ENCODE measurements around the gene SMCO4.
A peak's percentile ranks its signal among the peaks of the same experiment; 100 is the strongest.
"Not testable (repeated sequence)": the region's sequence is repeated elsewhere in the genome, so short reads cannot be mapped to it uniquely, and the experiment has no call there.

SMCO4 gene

DNA sequence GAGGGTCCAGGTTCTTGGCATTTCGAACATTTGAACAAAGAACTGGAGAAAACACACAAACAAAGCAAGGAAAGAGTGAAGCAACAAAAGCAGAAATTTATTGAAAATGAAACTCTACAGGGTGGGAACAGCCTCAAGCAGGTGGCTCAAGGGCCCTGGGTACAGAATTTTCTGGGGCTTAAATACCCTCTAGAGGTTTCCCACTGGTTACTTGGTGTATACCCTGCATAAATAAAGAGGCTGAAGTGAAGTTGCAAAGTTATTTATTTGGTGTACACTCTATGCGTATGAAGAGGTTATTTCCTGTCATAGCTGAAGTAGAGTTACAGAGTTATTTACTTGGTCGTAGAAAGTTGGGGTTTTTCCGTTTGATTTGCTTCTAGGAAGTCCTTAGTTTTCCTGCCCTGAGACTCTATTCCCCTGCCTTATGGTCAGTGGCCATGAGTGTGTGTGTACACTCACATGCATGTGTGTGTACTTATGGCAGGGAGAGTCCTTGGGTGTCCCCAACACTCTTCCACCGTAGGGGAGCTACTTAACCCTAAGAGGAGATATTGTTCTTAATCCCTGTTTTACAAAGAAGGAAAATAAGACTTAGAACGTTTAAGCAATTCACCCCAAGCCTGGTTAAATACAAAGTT, 5.6 kb upstream of the SMCO4 start:
- no peaks in the 10 kb centered on the region for H3K36me3 Mint-ChIP-seq (ENCODE audit: insufficient read depth)
- no peak overlapping the region for H3K27ac Mint-ChIP-seq (ENCODE audit: low read depth)
- H3K9me3 Mint-ChIP-seq, result no peaks in the 10 kb centered on the region
- no peak overlapping the region for H3K4me3 Mint-ChIP-seq
- DNase-seq (ENCODE audit: low spot score in 2 of 2), result no peak
- H3K27me3 Mint-ChIP-seq, result peaks cover 59% of the 10 kb centered on the region
- no peak for ATAC-seq (replicated peaks; ENCODE audit: extremely low read depth, poor library complexity, severe bottlenecking)
- peaks cover under 1% of the 10 kb centered on the region for H3K4me1 Mint-ChIP-seq

DNA sequence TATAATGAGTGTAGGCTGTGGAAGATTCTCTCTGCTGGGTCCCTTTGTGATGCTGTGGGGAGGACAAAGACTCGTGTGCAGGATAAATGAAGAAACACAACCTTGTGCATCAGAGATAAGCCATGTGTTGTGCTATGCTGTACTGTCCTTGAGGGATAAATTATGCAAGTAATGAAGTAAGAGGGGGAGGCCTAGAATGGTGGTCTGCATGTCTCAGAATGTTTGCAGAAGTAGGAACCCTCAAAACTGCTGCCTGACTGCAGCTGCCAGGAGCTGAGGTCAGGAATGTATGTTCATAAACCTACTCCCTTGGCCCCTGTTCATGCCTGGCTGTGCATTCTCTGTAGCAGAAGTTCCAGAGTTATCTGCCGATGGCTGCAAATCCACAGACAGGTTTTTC, 4.6 kb upstream of the SMCO4 start:
- Mint-ChIP-seq H3K27ac (ENCODE audit: low read depth) (no peak overlapping the region), H3K4me3 (no peak overlapping the region), H3K4me1 (peaks cover 7% of the 10 kb centered on the region), H3K36me3 (ENCODE audit: insufficient read depth) (peaks cover 3% of the 10 kb centered on the region), H3K27me3 (peaks cover 54% of the 10 kb centered on the region), H3K9me3 (no peaks in the 10 kb centered on the region)
- DNase-seq (ENCODE audit: low spot score in 2 of 2), result no peak
- ATAC-seq (replicated peaks; ENCODE audit: extremely low read depth, poor library complexity, severe bottlenecking), result no peak

DNA sequence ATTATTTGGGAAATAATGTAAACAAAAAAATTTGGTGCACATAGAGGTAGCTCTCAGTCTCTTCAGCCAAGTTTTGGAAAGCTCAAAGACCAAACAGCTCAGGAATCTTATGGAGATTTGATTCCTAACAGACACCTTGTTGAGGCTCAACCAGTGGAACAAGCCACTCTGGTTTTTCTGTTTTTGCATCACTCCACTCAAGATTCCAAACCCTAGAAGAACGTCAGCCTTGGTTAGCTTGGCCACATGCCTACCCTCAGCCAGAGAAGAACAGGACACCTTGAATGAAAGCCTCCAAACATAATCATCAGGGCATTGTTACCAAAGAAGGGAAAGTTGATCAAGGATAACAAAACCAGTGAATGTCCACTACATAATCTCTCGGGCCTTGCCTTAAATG, 3.8 kb upstream of the SMCO4 start:
- Mint-ChIP-seq H3K4me1 (peaks cover 11% of the 10 kb centered on the region), H3K9me3 (no peaks in the 10 kb centered on the region), H3K27me3 (peaks cover 56% of the 10 kb centered on the region), H3K4me3 (no peak overlapping the region), H3K27ac (ENCODE audit: low read depth) (no peak overlapping the region), H3K36me3 (ENCODE audit: insufficient read depth) (peaks cover 5% of the 10 kb centered on the region)
- no peak for ATAC-seq (replicated peaks; ENCODE audit: extremely low read depth, poor library complexity, severe bottlenecking)
- no peak for DNase-seq (ENCODE audit: low spot score in 2 of 2)

DNA sequence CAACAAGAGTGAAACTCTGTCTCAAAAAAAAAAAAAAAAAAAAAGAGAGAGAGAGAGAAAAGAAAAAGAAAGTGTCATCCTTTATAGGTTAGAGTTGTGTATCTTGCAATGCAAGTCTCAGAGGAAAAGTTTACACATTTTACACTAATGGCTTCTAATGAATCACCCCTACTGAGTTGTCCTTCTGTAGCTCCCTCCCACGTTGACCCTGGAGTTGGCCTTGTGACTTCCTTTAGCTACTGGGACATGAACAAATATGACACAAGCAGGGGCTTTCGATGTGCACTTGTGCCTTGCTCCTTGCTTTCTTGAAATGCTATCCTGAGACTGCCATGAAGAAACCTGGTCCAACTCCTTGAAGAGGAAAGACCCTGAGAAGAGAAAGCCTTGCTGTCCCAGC, 2.4 kb upstream of the SMCO4 start:
- peaks cover 56% of the 10 kb centered on the region for H3K27me3 Mint-ChIP-seq
- no peaks in the 10 kb centered on the region for H3K9me3 Mint-ChIP-seq
- peaks cover 14% of the 10 kb centered on the region for H3K4me1 Mint-ChIP-seq
- no peak overlapping the region for H3K4me3 Mint-ChIP-seq
- H3K36me3 Mint-ChIP-seq (ENCODE audit: insufficient read depth), result peaks cover 5% of the 10 kb centered on the region
- ATAC-seq (replicated peaks; ENCODE audit: extremely low read depth, poor library complexity, severe bottlenecking) (no peak), DNase-seq (ENCODE audit: low spot score in 2 of 2) (no peak)
- H3K27ac Mint-ChIP-seq (ENCODE audit: low read depth), result no peak overlapping the region

DNA sequence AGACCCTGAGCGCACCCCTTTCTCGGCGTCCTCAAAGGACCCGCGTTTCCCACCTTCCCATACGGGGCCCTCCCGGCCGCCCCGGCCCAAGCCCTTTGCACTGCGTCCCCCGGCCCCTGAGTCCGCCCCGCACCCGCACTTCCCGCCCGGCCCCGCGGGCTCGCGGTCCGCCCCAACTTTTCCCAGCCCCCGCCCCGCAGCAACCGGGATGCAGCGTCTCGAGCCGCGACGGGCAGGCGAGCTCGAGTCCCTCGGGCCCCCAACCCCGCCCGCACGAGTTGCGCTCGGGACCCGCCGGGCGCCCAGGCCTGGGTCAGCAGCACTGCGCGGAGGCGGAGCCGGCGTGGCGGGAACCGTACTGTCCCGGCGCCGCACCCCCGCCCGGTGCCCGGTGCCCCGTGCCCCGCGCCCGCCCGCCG, 371 bp downstream of the SMCO4 start:
- Mint-ChIP-seq H3K27ac (ENCODE audit: low read depth) (no peak overlapping the region), H3K9me3 (no peaks in the 10 kb centered on the region), H3K4me1 (peaks cover 14% of the 10 kb centered on the region), H3K27me3 (peaks cover 45% of the 10 kb centered on the region), H3K36me3 (ENCODE audit: insufficient read depth) (peaks cover 5% of the 10 kb centered on the region), H3K4me3 (peak overlapping the region; percentile 89)
- DNase-seq (ENCODE audit: low spot score in 2 of 2) (no peak), ATAC-seq (replicated peaks; ENCODE audit: extremely low read depth, poor library complexity, severe bottlenecking) (no peak)

DNA sequence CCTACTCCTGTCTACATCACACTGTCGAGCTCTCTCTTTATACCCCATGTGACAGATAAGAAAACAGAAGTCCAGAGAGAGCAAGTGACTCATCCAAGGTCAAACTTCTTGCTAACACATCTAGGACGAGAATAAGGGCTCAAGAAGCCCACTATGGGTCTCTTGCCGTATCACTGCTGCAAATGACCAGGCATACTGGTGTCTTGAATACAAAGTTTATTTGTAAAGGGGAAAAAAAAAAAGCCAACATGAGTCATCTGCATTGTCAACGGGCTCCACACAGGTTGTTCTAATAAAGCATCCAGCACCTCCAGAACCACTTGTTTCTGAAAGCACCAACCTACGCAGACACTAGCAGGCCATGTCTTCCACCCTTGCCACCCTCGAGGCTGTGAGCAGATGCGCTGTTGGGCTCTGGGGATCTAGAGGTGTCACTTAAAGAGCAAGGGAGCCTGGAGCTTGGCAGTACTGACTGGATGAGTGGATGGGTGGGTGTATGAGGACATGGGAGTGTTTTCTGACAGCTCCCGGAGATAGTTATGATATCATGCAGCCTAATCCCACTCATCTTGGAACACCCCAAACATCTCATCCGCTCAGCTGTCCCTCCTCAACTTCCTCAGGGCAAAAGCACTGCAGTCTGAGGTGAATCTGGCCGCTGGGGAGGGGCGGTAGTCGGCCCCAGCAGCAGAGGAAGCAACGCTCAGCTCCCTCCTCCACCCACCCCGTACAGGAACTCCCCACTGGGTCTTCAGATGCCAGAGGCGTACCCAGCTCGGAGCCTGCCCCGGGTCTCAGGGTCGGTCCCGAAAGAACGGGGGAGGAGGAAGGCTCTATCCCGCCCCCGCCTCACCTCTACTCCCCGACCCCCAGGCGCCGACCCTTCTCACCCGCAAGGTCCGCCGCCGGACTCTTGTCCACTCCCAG, 1.0 kb downstream of the SMCO4 start:
- peak overlapping the region; percentile 89 for H3K4me3 Mint-ChIP-seq
- H3K27me3 Mint-ChIP-seq, result peaks cover 38% of the 10 kb centered on the region
- H3K36me3 Mint-ChIP-seq (ENCODE audit: insufficient read depth), result peaks cover 5% of the 10 kb centered on the region
- H3K9me3 Mint-ChIP-seq, result no peaks in the 10 kb centered on the region
- peaks cover 14% of the 10 kb centered on the region for H3K4me1 Mint-ChIP-seq
- H3K27ac Mint-ChIP-seq (ENCODE audit: low read depth), result no peak overlapping the region
- DNase-seq (ENCODE audit: low spot score in 2 of 2), result no peak
- ATAC-seq (replicated peaks; ENCODE audit: extremely low read depth, poor library complexity, severe bottlenecking), result peak; percentile 55

DNA sequence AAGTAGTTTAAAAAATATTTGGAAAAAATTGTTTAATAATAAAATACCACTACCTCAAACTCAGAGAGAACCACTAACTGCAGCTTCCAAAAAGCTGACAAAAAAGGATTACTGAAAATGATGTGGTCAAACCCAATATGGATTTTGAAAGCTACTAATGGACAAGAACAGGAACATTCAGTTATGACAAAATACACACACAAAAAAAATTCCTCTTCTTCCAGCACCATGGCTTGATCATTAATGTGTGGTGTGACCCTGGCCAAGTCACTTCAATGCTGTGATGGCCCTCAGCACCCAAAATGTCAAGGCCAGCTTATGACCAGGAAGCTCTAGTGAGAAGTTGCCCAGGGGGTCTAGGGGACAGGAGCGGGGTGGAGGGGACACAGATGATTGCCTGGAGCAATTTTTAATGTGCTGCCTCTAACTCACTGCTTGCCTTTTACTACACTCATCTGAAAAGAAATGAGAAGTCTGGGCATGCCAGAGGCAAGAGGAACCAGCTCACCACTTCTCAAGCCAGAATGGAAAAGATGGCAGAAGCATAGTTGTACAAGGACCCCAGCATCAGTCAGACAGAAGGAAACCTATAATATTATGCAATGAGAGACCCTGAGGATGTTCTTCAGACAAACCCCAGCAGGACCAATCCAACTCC, 2.2 kb downstream of the SMCO4 start:
- no peak overlapping the region for H3K27ac Mint-ChIP-seq (ENCODE audit: low read depth)
- ATAC-seq (replicated peaks; ENCODE audit: extremely low read depth, poor library complexity, severe bottlenecking) (no peak), DNase-seq (ENCODE audit: low spot score in 2 of 2) (no peak)
- peaks cover 5% of the 10 kb centered on the region for H3K36me3 Mint-ChIP-seq (ENCODE audit: insufficient read depth)
- H3K4me3 Mint-ChIP-seq, result no peak overlapping the region
- peaks cover 27% of the 10 kb centered on the region for H3K27me3 Mint-ChIP-seq
- no peaks in the 10 kb centered on the region for H3K9me3 Mint-ChIP-seq
- peaks cover 14% of the 10 kb centered on the region for H3K4me1 Mint-ChIP-seq

DNA sequence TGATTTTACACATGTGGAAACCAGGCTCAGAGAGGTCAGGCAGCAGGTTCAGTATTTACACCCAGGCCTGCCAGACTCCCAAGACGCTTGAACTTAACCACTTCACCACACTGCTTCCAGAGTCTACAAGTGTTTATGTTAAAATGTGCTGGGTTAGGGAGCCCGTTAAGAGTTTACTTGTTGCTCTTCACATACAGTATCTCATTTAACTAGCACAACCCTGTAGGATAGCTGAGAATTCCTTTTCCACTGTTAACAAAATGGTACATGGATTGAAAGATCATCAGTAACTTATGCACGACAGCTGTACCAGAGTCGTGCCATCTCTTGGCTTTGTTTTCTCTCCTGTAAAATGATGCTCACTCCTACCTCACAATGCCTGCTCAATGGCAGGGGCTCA, 2.9 kb downstream of the SMCO4 start:
- H3K4me1 Mint-ChIP-seq, result peaks cover 14% of the 10 kb centered on the region
- no peak for ATAC-seq (replicated peaks; ENCODE audit: extremely low read depth, poor library complexity, severe bottlenecking)
- H3K27ac Mint-ChIP-seq (ENCODE audit: low read depth), result no peak overlapping the region
- DNase-seq (ENCODE audit: low spot score in 2 of 2), result no peak
- peaks cover 5% of the 10 kb centered on the region for H3K36me3 Mint-ChIP-seq (ENCODE audit: insufficient read depth)
- H3K9me3 Mint-ChIP-seq, result no peaks in the 10 kb centered on the region
- no peak overlapping the region for H3K4me3 Mint-ChIP-seq
- H3K27me3 Mint-ChIP-seq, result peaks cover 28% of the 10 kb centered on the region

DNA sequence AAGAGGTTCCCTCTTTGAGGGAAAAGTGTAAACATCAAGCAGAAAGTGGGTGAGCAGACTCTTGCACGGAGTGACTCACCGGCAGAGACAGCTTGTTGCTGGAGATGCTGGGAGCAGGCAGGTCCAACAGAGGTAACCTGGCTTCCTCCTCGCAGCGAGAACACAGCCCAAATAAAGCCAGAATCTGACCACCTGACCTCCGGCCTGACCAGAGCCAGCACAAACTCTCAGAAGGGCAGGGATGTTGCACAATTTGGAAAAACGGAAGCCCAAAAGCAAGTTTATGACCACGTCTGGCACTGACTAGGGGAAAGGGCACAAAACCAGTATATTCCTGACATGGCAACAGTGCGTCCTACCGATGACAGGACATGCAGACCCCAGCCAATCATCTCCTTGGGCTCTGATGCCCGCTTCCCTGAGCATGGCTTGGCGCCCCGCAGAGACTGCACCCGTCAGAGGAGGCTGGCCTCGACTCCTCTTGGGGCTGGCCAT, 5.4 kb downstream of the SMCO4 start:
- Mint-ChIP-seq H3K27ac (ENCODE audit: low read depth) (no peak overlapping the region), H3K36me3 (ENCODE audit: insufficient read depth) (peaks cover 2% of the 10 kb centered on the region), H3K9me3 (no peaks in the 10 kb centered on the region), H3K4me3 (no peak overlapping the region), H3K27me3 (peaks cover 22% of the 10 kb centered on the region), H3K4me1 (peaks cover 7% of the 10 kb centered on the region)
- no peak for DNase-seq (ENCODE audit: low spot score in 2 of 2)
- ATAC-seq (replicated peaks; ENCODE audit: extremely low read depth, poor library complexity, severe bottlenecking), result no peak

DNA sequence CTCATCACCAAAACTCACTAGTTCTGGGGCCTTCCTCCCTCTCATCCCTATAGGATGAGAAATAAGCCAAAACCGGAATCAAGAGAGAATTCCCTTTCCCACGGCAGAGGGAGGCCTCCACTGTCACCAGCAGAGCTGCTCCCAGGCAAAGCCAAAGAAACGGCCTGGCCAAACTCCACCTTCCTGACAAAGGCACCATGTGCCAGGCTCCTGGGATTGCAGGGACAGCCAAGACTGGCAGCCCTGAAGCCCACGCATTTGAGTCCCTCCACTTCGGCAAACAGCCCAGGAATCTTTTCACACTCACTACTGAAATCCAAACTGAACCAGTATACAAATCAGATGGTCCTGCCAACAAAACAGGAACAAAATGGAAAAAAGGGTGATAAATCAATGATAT, 6.1 kb downstream of the SMCO4 start:
- no peaks in the 10 kb centered on the region for H3K36me3 Mint-ChIP-seq (ENCODE audit: insufficient read depth)
- ATAC-seq (replicated peaks; ENCODE audit: extremely low read depth, poor library complexity, severe bottlenecking) (no peak), DNase-seq (ENCODE audit: low spot score in 2 of 2) (no peak)
- peaks cover 3% of the 10 kb centered on the region for H3K4me1 Mint-ChIP-seq
- H3K4me3 Mint-ChIP-seq, result no peak overlapping the region
- peaks cover 20% of the 10 kb centered on the region for H3K27me3 Mint-ChIP-seq
- H3K9me3 Mint-ChIP-seq, result no peaks in the 10 kb centered on the region
- H3K27ac Mint-ChIP-seq (ENCODE audit: low read depth), result no peak overlapping the region

DNA sequence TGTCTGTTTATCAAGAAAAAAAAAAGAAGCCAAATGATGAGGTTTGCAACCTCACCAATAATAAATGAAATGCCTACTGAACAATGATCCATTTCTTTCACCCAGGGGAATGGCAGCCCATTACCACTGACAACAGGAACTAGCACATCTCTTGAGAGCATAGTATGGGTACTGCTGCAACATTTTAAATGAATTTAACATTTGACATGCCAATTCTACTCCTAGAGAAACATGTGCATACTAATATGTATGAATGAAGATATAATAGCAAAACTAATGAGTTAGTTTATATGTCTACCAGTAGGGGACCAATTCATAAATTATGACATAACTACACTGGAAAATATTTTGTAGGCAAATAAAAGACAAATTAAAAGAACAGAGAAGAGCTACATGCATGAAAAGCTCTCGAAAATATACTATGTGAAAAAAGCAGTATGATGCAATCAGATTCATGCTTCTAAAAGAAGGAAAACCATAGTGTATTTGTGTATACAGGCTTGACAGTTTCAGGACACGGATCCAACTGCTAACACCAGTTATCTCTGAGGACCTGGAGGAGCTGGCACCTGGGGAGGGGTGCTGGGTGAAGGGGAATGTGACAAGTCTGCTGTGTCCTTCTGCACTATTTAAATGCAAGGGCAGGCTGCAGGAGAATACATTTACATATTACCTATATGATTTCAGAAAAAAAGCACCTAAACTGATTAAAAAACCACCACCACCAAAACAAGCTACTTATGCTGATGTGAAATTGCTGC, 6.9 kb downstream of the SMCO4 start:
- H3K4me1 Mint-ChIP-seq, result no peaks in the 10 kb centered on the region
- H3K27me3 Mint-ChIP-seq, result peaks cover 13% of the 10 kb centered on the region
- H3K4me3 Mint-ChIP-seq, result no peak overlapping the region
- no peak for DNase-seq (ENCODE audit: low spot score in 2 of 2)
- no peaks in the 10 kb centered on the region for H3K9me3 Mint-ChIP-seq
- no peak overlapping the region for H3K27ac Mint-ChIP-seq (ENCODE audit: low read depth)
- H3K36me3 Mint-ChIP-seq (ENCODE audit: insufficient read depth), result no peaks in the 10 kb centered on the region
- no peak for ATAC-seq (replicated peaks; ENCODE audit: extremely low read depth, poor library complexity, severe bottlenecking)

DNA sequence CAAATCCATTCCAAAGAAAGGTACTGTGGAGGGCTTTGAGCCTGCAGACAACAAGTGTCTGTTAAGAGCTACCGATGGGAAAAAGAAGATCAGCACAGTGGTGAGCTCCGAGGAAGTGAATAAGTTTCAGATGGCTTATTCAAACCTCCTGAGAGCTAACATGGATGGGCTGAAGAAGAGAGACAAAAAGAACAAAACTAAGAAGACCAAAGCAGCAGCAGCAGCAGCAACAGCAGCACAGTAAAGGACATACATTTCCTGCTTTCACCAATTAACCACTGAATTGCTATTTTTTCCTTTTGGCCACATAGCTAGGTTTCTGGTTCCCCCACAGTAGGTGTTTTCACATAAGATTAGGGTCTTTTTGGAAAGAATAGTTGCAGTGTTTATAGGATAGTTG, 7.6 kb downstream of the SMCO4 start:
- not testable (repeated sequence) for H3K27me3 Mint-ChIP-seq; ATAC-seq (replicated peaks; ENCODE audit: extremely low read depth, poor library complexity, severe bottlenecking); H3K4me3 Mint-ChIP-seq

More for the DNA sequence above, 7.6 kb downstream of the SMCO4 start:
- peak overlapping the region; percentile 17 for H3K27ac Mint-ChIP-seq (ENCODE audit: low read depth)
- H3K4me1 Mint-ChIP-seq; H3K9me3 Mint-ChIP-seq; DNase-seq (ENCODE audit: low spot score in 2 of 2); H3K36me3 Mint-ChIP-seq (ENCODE audit: insufficient read depth): not testable (repeated sequence)

Data from central memory CD8-positive, alpha-beta T cell (primary cell).